GM19324 (cell line): ENCODE results near the gene OR8S1.
"Not testable (repeated sequence)": the region's sequence is repeated elsewhere in the genome, so short reads cannot be mapped to it uniquely, and the experiment has no call there.

ENCODE experiments used
- ATAC-seq: cut with Tn5 transposase; IDR thresholded peaks from one replicate; pipeline ENCODE4 v1.9.1; 2021; ENCODE audit warnings: mild to moderate bottlenecking, moderate library complexity; ENCODE audit not compliant: unreplicated experiment, low FRiP score

Gene OR8S1

GRCh38 chr12:48525332-48525731 is at the start of gene OR8S1:
Gene OR8S1 (plus strand): TSS chr12:48525632. CDS start chr12:48525632, 0 bp downstream.
- ATAC-seq: no peak

DNA sequence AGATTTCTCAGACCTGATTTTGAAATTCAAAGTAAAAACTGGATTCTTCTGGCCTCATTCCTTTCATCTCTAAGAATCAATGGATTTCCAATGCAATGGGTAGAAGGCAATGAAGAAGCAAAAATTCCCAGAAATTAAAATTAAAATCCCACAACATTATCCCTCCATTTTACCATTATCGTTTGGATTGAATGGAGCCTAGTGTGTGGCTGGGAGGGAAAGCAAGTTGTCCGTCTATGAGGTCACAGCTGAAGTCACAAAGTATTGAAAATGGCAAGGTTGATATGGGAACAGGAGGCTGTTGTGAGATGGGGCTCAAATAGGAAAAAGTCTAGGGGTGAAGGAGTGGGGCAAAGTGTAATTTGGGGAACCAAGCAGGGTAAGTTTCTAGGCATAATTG is 43.2 kb upstream of the OR8S1 start, which contains the start of gene C12orf54:
TSS of gene C12orf54 (plus strand) at position 301 of the 400 bp plus-strand sequence. CDS start 799 bp downstream, outside the sequence.
- ATAC-seq: no peak

- no peak for ATAC-seq
Observed at GRCh38 chr12:48482930-48483329, 42.5 kb upstream of the OR8S1 start.

DNA sequence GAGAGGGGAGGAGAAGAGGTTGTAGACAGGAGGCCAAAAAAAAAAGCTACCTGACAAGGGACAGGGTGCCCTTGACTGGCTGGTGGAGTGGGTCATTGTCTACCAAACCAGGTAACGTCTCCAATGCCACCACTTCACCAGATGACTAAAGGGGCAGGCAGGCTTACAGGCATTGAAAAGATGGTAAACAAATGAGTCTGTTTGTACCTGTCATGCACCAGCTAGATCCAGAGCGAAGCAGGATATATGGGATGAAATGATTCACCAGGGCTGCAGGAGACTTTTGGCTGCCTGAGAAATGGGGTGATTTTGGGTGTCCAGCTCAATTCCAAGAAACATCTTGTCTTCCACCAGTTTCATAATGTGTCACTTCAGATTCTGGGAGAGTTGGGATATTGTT is 39.2 kb upstream of the OR8S1 start:
- no peak for ATAC-seq

DNA sequence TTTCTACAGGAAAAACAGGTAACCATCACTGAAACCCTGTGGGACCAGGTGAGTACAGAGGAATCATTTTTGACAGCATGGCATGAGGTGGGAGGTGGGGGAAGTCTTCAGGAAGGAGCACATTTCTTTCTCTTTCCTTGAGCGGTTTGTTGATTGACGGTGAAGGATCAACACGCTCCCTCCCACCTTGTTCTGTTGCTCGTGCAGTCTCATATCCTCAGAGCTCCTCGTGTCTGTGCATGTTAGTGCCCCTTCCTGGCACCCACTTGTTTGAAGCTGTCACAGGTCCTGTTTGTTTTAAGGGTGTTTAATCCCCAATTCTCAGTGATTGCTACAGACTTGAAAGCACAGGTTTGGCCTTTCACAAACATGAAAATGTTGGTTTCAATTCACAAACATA is 38.8 kb upstream of the OR8S1 start:
- no peak for ATAC-seq

DNA sequence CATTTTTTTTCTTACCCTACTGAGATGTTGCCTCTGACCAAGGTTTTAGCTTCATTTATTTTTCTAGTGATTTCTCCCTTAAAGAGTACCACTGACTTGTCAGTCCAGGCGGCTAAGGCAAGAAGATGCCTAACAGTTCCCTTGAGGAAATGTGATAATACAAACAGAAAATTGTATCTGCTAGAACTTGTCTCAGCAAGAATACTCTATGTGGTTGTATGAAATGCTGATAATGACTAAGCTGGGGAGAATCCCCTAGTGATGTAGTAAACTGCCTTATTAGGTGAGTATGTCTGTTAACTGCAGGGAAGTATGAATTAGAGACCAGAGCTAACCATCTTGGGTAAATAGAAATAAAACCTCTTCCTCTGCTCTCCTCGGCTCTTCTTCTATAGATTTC is 36.4 kb upstream of the OR8S1 start:
- ATAC-seq: peak; percentile 62

DNA sequence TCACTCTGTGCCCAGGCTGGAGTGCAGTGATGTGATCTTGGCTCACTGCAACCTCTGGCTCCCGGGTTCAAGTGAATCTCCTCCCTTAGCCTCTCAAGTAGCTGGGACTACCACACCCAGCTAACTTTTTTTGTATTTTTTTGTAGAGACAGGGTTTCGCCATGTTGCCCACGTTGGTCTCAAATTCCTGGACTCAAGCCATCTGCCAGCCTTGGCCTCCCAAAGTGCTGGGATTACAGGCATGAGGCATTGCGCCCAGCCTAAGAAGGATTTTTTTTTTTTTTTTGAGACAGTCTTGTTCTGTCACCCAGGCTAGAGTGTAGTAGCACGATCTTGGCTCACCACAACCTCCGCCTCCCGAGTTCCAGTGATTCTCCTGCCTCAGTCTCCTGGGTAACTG is 36.0 kb upstream of the OR8S1 start:
- ATAC-seq: not testable (repeated sequence)

GRCh38 chr12:48500281-48500680 is 25.2 kb upstream of the OR8S1 start:
- not testable (repeated sequence) for ATAC-seq

DNA sequence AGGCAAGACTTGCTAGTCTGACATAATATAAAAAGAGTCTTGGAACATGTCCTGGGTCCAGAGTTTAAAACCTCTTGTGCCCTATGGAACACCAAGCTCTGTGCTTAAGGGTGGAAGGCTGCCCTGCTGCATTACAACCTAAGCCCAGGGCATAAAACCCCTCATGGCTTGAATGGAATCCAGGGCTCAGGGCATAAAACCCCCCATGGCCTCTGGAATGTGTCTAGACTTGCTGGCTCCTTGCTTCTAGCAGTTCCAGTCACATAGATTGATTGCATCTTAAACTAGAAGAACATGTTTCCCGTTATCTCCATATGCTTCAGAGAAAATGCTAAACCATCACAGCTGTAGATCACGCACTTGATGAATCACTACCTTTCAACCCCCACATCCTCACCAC is 18.6 kb upstream of the OR8S1 start:
- ATAC-seq: not testable (repeated sequence)

GRCh38 chr12:48508987-48509386 is 16.4 kb upstream of the OR8S1 start:
- ATAC-seq: no peak

DNA sequence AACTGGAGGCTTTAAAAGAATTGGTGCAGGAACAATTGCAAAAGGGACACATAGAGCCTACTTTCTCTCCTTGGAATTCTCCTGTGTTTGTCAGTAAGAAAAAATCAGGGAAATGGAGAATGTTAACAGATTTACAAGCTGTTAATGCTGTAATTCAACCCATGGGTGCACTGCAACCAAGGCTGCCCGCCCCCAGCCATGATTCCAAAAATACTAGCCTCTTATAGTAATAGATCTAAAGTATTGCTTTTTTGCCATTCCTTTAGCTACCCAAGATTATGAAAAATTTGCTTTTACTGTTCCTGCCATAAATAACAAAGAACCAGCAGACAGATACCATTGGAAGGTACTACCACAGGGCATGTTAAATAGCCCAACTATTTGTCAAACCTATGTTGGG is 15.3 kb upstream of the OR8S1 start:
- no peak for ATAC-seq

- no peak for ATAC-seq
Observed at GRCh38 chr12:48512855-48513254, 12.6 kb upstream of the OR8S1 start.

DNA sequence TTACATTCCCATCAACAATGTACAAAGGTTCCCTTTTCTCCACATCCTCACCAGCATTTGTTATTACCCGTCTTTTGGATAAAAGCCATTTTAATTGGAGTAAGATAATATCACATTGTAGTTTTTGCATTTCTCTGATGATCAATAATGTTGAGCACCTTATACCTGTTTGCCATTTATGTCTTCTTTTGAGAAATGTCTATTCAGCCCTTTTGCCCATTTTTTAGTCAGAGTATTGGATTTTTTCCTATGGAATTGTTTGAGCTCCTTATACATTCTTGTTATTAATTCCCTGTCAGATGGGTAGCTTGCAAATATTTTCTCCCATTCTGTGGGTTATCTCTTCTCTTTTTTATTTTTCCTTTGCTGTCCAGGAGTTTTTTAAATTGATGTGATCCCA is 10.7 kb upstream of the OR8S1 start:
- no peak for ATAC-seq

GRCh38 chr12:48520381-48520780 is 5.1 kb upstream of the OR8S1 start:
- not testable (repeated sequence) for ATAC-seq

DNA sequence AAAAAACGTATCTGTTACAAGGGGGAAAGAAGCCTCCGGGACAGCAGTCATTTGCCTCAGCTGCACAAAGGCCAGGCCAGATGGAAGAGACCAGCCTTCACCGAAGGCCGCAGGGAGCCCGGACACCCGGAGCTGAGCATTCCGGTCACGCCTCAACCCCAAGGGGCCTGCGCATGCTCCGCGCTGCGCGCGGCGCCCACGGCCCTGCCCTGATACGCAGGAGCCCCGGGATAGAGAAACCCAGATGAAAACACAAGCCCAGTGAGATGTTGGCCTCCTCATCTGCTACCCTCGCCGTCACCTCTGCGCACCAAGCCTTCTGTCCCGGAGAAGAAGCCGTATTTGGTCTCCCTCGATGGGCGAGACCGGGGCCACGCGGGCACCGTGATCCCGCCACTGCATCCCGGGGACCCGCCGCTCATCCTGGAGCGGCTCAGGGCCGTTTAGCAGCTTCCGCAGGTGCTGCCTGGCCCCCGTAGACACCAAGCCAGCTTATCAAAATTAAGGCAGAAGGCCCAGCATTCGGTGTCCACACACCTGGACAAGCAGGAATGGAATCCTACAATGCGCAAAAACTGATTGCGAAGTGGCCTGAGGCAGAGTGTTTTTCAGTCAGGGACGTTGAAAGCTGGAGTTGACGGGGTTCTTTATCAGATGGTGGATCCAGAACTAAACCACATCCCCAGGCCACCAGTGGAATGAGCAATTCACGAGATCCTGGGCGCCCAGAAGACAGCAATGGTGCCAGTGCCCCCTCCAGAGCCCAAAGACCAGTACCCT is 2.6 kb downstream of the OR8S1 start:
- ATAC-seq: no peak

GRCh38 chr12:48532601-48533000 is 7.2 kb downstream of the OR8S1 start:
- no peak for ATAC-seq

DNA sequence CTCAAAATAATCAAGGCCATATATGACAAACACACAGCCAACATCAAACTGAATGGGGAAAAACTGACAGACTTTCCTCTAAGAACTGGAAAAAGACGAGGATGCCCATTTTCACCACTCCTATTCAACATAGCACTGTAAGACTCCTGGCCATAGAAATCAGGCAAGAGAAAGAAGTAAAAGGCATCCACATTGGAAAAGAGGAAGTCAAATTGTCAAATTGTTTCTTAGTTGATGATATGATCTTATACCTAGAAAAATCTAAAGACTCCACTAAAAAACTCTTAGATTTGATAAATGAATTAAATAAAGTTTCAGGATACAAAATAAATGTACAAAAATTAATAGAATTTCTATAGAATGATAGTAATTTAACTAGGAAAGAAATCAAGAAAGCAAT is 11.2 kb downstream of the OR8S1 start:
- no peak for ATAC-seq

GRCh38 chr12:48542300-48542928 is 17.0 kb downstream of the OR8S1 start:
- ATAC-seq: no peak

GRCh38 chr12:48545833-48546469 is 20.5 kb downstream of the OR8S1 start:
- ATAC-seq: no peak

DNA sequence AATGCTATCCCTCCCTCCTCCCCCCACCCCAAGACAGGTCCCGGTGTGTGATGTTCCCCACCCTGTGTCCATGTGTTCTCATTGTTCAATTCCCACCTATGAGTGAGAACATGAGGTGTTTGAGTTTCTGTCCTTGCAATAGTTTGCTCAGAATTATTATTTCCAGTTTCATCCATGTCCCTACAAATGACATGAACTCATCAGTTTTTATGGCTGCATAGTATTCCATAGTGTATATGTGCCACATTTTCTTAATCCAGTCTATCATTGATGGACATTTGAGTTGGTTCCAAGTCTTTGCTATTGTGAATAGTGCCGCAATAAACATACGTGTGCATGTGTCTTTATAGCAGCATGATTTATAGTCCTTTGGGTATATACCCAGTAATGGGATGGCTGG is 21.6 kb downstream of the OR8S1 start:
- not testable (repeated sequence) for ATAC-seq

GRCh38 chr12:48551636-48552035 is 26.2 kb downstream of the OR8S1 start:
- not testable (repeated sequence) for ATAC-seq
